IMR-90 (cell line): ENCODE data around the gene NALCN. TPM values are rescaled to one million over a fixed set of nuclear protein-coding genes. Genes with fewer than 3 reads are reported as not detected.
"Not testable (repeated sequence)": the region's sequence is repeated elsewhere in the genome, so short reads cannot be mapped to it uniquely, and the experiment has no call there.

Experiments used
- ATAC-seq: fragments of 200-7000 bp; cut with Tn5 transposase; 2 replicates; pipeline ENCODE4 v1.9.1; 2020; ENCODE audit warnings: low read depth, mild to moderate bottlenecking, moderate library complexity
- BruUV-seq: library from RNA; stranded (reverse); fragments of 400-500 nt; replicated peaks from 2 replicates; lab custom pipeline; 2021; lab: Mats Ljungman, UMichigan
- CTCF ChIA-PET: fragments of 300-600 bp; formaldehyde crosslinking; extraction: SDS; loops from one replicate; lab custom pipeline; 2021; ENCODE audit warnings: antibody characterized with exemption; lab: Yijun Ruan, JAX
- POLR2A ChIA-PET: fragments of 300-600 bp; sonication (Branson Sonifier 250); formaldehyde crosslinking; loops from one replicate; lab custom pipeline; 2022; ENCODE audit warnings: antibody characterized with exemption; ENCODE audit not compliant: unreplicated experiment; lab: Charles Lee
- DNase-seq: peaks from one replicate; pipeline ENCODE4 v3.0.0; 2013
- H2AFZ ChIP-seq: replicated peaks from 2 replicates; pipeline ENCODE3; 2013; ENCODE audit warnings: low read length, mild to moderate bottlenecking; ENCODE audit not compliant: poor library complexity
- H2AK5ac ChIP-seq: 2 replicates; pipeline ENCODE4 v1.6.1; 2013; ENCODE audit warnings: low read depth, low read length, inconsistent platforms
- H2AK9ac ChIP-seq: replicated peaks from 2 replicates; pipeline ENCODE3; 2013; ENCODE audit warnings: mild to moderate bottlenecking, low read depth, low read length, moderate library complexity; ENCODE audit not compliant: poor library complexity
- H2BK120ac ChIP-seq: 2 replicates; pipeline ENCODE4 v1.6.1; 2013; ENCODE audit warnings: low read depth, low read length, inconsistent platforms
- H2BK15ac ChIP-seq: 3 replicates; pipeline ENCODE4 v1.6.1; 2013; ENCODE audit warnings: low read depth, low read length, inconsistent platforms
- H2BK20ac ChIP-seq: 2 replicates; pipeline ENCODE4 v1.6.1; 2013; ENCODE audit warnings: low read depth, mild to moderate bottlenecking, inconsistent platforms, low read length, moderate library complexity
- H2BK5ac ChIP-seq: 2 replicates; pipeline ENCODE4 v1.6.1; 2013; ENCODE audit warnings: mild to moderate bottlenecking, low read depth, low read length, inconsistent platforms; ENCODE audit not compliant: poor library complexity, severe bottlenecking
- H3K14ac ChIP-seq: replicated peaks from 2 replicates; pipeline ENCODE4 v1.6.1; 2013; ENCODE audit warnings: low read depth, low read length, inconsistent platforms
- H3K18ac ChIP-seq: 2 replicates; pipeline ENCODE4 v1.6.1; 2013; ENCODE audit warnings: low read depth, low read length, control low read depth
- H3K23ac ChIP-seq: 2 replicates; pipeline ENCODE4 v1.6.1; 2013; ENCODE audit warnings: low read depth, low read length, inconsistent platforms
- H3K27ac ChIP-seq: 2 replicates; pipeline ENCODE4 v1.5.1; 2013; ENCODE audit warnings: mild to moderate bottlenecking, control low read depth, low read length; ENCODE audit not compliant: insufficient read depth
- H3K27me3 ChIP-seq: 2 replicates; pipeline ENCODE4 v1.6.1; 2013; ENCODE audit warnings: low read length; ENCODE audit not compliant: control insufficient read depth, insufficient read depth
- H3K36me3 ChIP-seq: 2 replicates; pipeline ENCODE4 v1.6.1; 2013; ENCODE audit warnings: low read length, mixed read lengths; ENCODE audit not compliant: control insufficient read depth, insufficient read depth
- H3K4ac ChIP-seq: 2 replicates; pipeline ENCODE4 v1.6.1; 2013; ENCODE audit warnings: low read depth, low read length, inconsistent platforms
- H3K4me1 ChIP-seq: 2 replicates; pipeline ENCODE4 v1.6.1; 2013; ENCODE audit warnings: low read length, mixed read lengths; ENCODE audit not compliant: control insufficient read depth, insufficient read depth
- H3K4me2 ChIP-seq: 2 replicates; pipeline ENCODE4 v1.6.1; 2013; ENCODE audit warnings: low read depth, mild to moderate bottlenecking, control low read depth, low read length, moderate library complexity
- H3K4me3 ChIP-seq: 2 replicates; pipeline ENCODE4 v1.5.1; 2013; ENCODE audit warnings: low read depth, mild to moderate bottlenecking, control low read depth, low read length, moderate library complexity; ENCODE audit not compliant: insufficient read depth
- H3K56ac ChIP-seq: 2 replicates; pipeline ENCODE4 v1.6.1; 2013; ENCODE audit warnings: low read length, inconsistent platforms; ENCODE audit not compliant: insufficient read depth; ENCODE audit errors: extremely low read depth
- H3K79me1 ChIP-seq, 2 experiments: 2 replicates each; pipeline ENCODE4 v1.6.1; 2013; ENCODE audit warnings: low read length in 2 of 2, inconsistent platforms in 1 of 2, low read depth in 1 of 2
- H3K9ac ChIP-seq: 2 replicates; pipeline ENCODE4 v1.6.1; 2013; ENCODE audit warnings: low read depth, low read length, control low read depth
- H3K9me1 ChIP-seq: 2 replicates; pipeline ENCODE4 v1.6.1; 2013; ENCODE audit warnings: low read length, inconsistent platforms; ENCODE audit not compliant: insufficient read depth
- H3K9me3 ChIP-seq: 2 replicates; pipeline ENCODE4 v1.6.1; 2013; ENCODE audit warnings: low read length; ENCODE audit not compliant: control insufficient read depth, insufficient read depth
- H4K20me1 ChIP-seq: 2 replicates; pipeline ENCODE4 v1.6.1; 2013; ENCODE audit warnings: low read length, inconsistent platforms; ENCODE audit not compliant: insufficient read depth
- H4K5ac ChIP-seq: 2 replicates; pipeline ENCODE4 v1.6.1; 2013; ENCODE audit warnings: mild to moderate bottlenecking, low read depth, low read length, control low read depth
- H4K8ac ChIP-seq, 2 experiments: 2 replicates each; pipeline ENCODE4 v1.6.1; 2013; ENCODE audit warnings: low read depth in 2 of 2, low read length in 2 of 2, control low read depth in 1 of 2, inconsistent platforms in 1 of 2
- H4K91ac ChIP-seq: 2 replicates; pipeline ENCODE4 v1.6.1; 2013; ENCODE audit warnings: low read depth, low read length, inconsistent platforms; ENCODE audit not compliant: insufficient read depth
- WGBS, 2 experiments: methylation state at CpG; one replicate each; pipeline versions ENCODE4 v1.1.5 to v1.1.7; 2013; ENCODE audit warnings: missing lambda C conversion rate in 2 of 2; ENCODE audit not compliant: insufficient read length in 1 of 2; ENCODE audit errors: extremely low coverage in 2 of 2; 5-methylcytosine and 5-hydroxymethylcytosine counted together
- dilution Hi-C: fragments of 300-500 bp; cut with HindIII; formaldehyde crosslinking; loops from one replicate; pipeline ENCODE4 v1.14.3; 2018; ENCODE audit warnings: low sequenced_read_pairs; ENCODE audit not compliant: unreplicated experiment
- in situ Hi-C: fragments of 300-500 bp; cut with MboI; formaldehyde crosslinking; loops from 3 replicates; pipeline ENCODE4 v1.14.3; 2019; ENCODE audit warnings: low sequenced_read_pairs, inconsistent platforms, mixed read lengths
- intact Hi-C: fragments of 100-400 bp; cut with micrococcal nuclease; formaldehyde crosslinking; loops from 2 replicates; pipeline ENCODE4 v1.10.0; 2022
- polyA plus RNA-seq, 3 experiments: library from polyadenylated mRNA; depleted of rRNA; stranded (reverse); fragments of >200 nt; gene quantifications; 2 replicates each; pipeline ENCODE4 v1.2.3, GENCODE V29; 2012; ENCODE audit warnings: low replicate concordance in 1 of 3
- total RNA-seq: library from RNA; depleted of rRNA; stranded (reverse); fragments of >200 nt; gene quantifications from 2 replicates; pipeline ENCODE4 v1.2.3, GENCODE V29; 2012

Gene NALCN
- total and polyA plus RNA-seq, 2 of the 4 experiments (the other 2 are of a cell fraction), result 2.9 to 4.8 TPM

GRCh38 chr13:101313479-101313878 lies 102.8 kb downstream of the NALCN start:
- H3K9ac ChIP-seq, POLR2A ChIA-PET, H2BK20ac ChIP-seq, H4K20me1 ChIP-seq, H3K9me1 ChIP-seq, H3K18ac ChIP-seq, H3K4ac ChIP-seq, ATAC-seq, H3K27ac ChIP-seq, H2BK15ac ChIP-seq, H3K9me3 ChIP-seq, dilution Hi-C loops, in situ Hi-C loops, H2AFZ ChIP-seq, DNase-seq, H3K14ac ChIP-seq, CTCF ChIA-PET, H3K27me3 ChIP-seq, BruUV-seq, H3K4me1 ChIP-seq, H2BK5ac ChIP-seq, intact Hi-C loops, H3K79me1 ChIP-seq, H3K36me3 ChIP-seq, H2BK120ac ChIP-seq, H4K8ac ChIP-seq, H3K56ac ChIP-seq, H4K91ac ChIP-seq, H4K5ac ChIP-seq, H2AK9ac ChIP-seq, H3K4me3 ChIP-seq, H3K4me2 ChIP-seq, H2AK5ac ChIP-seq, H3K23ac ChIP-seq: not testable (repeated sequence)
- no CpG with 5 or more reads among the region's 1 CpG for WGBS, 2 experiments
